HUES6 (cell line): ENCODE results near the gene RUSC1.

Experiments
- H3K27ac ChIP-seq: 2 replicates; pipeline ENCODE4 v1.7.0; 2013; ENCODE audit warnings: low read depth, mild to moderate bottlenecking, low read length, inconsistent platforms
- H3K27me3 ChIP-seq: 2 replicates; pipeline ENCODE4 v1.6.1; 2013; ENCODE audit warnings: low read length; ENCODE audit not compliant: control insufficient read depth, insufficient read depth
- H3K36me3 ChIP-seq: 2 replicates; pipeline ENCODE4 v1.6.1; 2013; ENCODE audit warnings: low read length; ENCODE audit not compliant: control insufficient read depth, insufficient read depth
- H3K4me1 ChIP-seq: 2 replicates; pipeline ENCODE4 v1.6.1; 2013; ENCODE audit warnings: low read length; ENCODE audit not compliant: control insufficient read depth, insufficient read depth
- H3K4me3 ChIP-seq: 2 replicates; pipeline ENCODE4 v1.5.1; 2013; ENCODE audit warnings: low read depth, low read length
- H3K9ac ChIP-seq: one replicate; pipeline ENCODE4 v1.6.1; 2013; ENCODE audit warnings: mild to moderate bottlenecking, low read length
- H3K9me3 ChIP-seq: 2 replicates; pipeline ENCODE4 v1.6.1; 2013; ENCODE audit warnings: low read depth, low read length; ENCODE audit not compliant: control insufficient read depth, insufficient read depth

Gene RUSC1

DNA sequence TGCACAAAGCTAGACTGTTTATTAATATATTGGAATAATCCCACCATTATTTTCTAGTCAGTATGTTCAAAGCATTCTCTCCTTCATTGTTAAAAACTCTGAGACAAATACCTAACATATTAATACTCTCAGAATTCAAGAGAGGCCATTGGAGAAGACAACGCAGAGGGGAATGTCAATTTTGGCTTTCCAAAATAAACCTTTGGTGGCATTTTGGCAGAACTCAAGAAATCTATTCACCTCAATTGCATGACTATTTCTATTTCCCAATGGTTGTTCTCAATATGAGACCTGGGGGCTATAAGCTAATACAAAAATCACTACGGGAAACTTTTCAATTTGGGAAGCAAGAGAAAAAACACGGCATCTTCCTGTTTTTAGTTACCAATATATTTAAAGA lies 58.5 kb downstream of the RUSC1 start:
- no peak overlapping the region for H3K9ac ChIP-seq
- no peak overlapping the region for H3K4me3 ChIP-seq
- H3K27me3 ChIP-seq: no peaks in the 10 kb centered on the region
- H3K4me1 ChIP-seq: peaks cover 6% of the 10 kb centered on the region; the same call in 1 of the 2 replicates
- H3K9me3 ChIP-seq: no peaks in the 10 kb centered on the region
- no peak overlapping the region for H3K27ac ChIP-seq
- H3K36me3 ChIP-seq: peaks cover 27% of the 10 kb centered on the region

DNA sequence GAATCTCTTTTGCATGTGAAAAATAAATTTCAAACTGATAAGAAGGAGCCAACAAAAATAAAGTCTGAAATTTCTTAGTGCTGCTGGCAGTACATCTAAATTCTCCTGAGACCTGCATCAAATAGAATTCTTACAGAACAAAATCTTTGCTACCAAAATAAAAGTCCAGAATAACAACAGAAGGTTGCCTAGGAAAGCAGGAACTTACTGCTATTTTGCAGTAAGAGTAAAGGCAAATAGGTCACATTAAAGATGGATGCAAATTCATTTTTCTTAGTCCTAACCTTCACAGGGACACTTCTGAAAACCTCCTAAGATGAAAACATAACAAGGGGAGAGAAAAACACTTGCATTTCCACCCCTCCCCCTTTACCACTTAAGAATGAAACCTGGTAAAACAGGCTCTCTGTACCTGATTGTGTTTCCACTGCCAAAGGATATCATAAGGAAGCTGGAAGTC lies 59.0 kb downstream of the RUSC1 start:
- H3K27ac ChIP-seq: no peak overlapping the region
- H3K4me1 ChIP-seq: peaks cover 6% of the 10 kb centered on the region; the same call in 1 of the 2 replicates
- H3K9me3 ChIP-seq: no peaks in the 10 kb centered on the region
- no peak overlapping the region for H3K4me3 ChIP-seq
- no peak overlapping the region for H3K9ac ChIP-seq
- no peaks in the 10 kb centered on the region for H3K27me3 ChIP-seq
- H3K36me3 ChIP-seq: peaks cover 27% of the 10 kb centered on the region
